ENCODE results near the gene OSBPL10.
"Not testable (repeated sequence)": the region's sequence is repeated elsewhere in the genome, so short reads cannot be mapped to it uniquely, and the experiment has no call there.

The OSBPL10 gene, protein sequence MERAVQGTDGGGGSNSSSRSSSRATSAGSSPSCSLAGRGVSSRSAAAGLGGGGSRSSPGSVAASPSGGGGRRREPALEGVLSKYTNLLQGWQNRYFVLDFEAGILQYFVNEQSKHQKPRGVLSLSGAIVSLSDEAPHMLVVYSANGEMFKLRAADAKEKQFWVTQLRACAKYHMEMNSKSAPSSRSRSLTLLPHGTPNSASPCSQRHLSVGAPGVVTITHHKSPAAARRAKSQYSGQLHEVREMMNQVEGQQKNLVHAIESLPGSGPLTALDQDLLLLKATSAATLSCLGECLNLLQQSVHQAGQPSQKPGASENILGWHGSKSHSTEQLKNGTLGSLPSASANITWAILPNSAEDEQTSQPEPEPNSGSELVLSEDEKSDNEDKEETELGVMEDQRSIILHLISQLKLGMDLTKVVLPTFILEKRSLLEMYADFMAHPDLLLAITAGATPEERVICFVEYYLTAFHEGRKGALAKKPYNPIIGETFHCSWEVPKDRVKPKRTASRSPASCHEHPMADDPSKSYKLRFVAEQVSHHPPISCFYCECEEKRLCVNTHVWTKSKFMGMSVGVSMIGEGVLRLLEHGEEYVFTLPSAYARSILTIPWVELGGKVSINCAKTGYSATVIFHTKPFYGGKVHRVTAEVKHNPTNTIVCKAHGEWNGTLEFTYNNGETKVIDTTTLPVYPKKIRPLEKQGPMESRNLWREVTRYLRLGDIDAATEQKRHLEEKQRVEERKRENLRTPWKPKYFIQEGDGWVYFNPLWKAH

DNA sequence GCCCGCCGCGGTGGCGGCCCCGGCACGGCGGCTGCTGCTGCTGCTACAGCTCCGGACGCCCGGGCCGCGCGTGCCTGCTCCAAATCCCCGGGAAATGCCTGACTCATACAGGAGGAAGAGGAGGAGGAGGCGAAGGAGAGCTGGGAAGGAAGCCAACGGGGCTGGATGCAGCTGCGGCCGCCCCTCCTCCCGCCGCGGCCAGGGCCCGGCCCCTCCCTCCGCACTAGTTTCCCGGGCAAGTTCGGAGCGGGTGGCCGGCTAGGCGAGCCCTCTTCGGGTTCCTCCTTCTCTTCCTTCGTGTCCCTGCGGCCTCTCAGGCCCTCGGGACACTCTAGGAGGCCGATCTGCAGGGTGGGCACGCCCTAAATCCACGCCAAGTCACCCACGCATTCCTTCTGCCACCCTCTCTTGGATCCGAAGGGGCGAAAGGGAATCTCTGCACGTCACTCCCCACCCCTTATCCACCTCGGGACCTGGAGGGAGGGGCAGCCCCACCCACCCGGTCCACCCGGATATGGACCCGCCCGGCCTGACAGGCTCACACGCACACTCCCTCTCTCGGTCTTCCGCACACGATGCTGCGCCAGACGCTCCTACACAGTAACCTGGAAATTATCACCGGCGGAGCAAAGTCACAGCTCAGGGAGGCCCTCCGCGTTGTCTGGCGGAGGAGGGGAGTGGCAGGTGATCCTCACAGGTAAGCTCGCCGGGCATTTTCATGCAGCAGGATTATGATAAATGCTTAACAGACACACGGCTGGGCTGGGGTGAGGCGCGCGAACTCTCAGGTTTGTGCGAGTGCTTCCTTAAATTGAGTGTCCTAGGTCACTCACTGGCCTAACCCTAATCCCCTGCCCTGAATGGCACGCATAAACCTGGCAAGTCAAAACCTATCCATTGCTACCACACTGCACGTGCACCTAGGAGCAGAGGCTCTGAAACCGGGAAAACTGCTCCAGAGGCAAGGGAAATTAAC is at the start of gene OSBPL10, which contains the start of gene ZNF860:
Gene OSBPL10 (minus strand): TSS at position 57 of the 976 bp plus-strand sequence. CDS start 83 bp downstream, outside the sequence.
Gene ZNF860 (plus strand): TSS at position 545 of the 976 bp plus-strand sequence. CDS start 7,330 bp downstream, outside the sequence.
- peak in 1 of 2 donors; percentile 16 for DNase-seq

DNA sequence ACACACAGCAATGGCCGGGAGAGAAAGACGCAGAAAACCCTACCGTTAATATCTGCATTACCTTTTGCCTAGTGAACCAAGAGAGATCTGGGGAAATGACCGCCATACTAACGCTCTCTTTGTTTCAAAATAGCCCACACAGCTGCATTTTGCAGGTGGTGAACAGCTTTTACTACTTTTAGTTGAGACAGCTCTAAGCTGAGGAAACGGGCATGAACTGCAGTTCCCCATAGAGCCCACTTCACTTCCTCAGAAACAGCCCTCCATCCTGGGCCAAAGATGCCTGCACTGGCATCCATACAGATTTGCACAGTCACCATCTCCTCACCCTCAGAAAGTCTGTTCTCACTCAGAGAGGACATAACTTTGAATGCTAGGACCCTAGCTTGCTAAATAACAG is 45.5 kb upstream of the OSBPL10 start:
- peak in 1 of 2 donors; percentile 6 for DNase-seq

DNA sequence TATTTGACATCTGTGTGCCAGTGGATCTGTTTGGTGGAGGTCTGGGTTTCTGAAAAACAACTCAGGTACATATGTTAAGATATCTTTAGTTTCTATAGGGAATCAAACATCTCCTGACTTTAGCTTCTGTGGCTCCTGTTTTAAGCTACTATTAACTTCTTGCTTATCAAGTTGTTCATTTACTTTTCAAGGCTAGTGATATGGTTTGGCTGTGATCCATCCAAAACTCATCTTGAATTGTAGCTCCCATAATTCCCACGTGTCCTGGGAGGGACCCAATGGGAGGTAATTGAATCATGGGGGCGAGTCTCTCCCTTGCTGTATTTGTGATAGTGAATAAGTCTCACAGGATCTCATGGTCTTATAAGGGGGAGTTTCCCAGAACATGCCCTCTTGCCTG is 41.9 kb upstream of the OSBPL10 start:
- no peak for DNase-seq

DNA sequence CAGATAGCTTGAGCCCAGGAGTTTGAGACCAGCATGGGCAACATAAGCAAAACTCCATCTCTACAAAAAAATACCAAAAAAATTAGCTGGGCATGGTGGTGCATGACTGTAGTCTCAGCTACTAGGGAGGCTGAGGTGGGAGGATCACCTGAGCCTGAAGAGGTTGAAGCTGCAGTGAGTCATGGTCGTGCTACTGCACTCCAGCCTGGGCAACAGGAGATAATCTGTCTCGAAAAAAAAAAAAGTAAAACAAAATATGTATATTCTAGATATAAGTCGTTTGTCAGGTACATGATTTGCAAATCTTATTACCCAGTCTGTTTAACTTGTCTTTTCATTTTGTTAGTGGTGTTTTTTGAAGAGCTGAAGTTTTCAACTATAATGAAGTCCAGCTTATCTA is 40.7 kb upstream of the OSBPL10 start:
- no peak for DNase-seq

DNA sequence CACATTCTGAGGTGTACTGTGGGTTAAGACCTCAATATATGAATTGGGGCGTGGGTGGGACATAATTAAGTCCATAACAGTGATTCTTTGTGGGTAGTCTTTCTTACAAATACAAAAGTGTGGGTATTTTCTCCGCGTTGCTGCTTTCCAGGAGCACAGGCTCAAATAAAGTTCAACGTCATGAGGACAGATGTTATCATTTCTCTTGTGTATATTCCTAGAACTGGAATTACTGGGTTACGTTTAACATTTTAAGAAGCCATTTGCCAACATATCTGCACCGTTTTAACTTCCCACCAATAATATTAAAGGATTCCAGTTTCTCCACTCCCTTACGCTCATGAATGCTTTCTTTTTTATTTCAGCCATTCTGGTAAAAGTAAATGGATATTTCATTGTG is 40.1 kb upstream of the OSBPL10 start:
- DNase-seq = no peak

DNA sequence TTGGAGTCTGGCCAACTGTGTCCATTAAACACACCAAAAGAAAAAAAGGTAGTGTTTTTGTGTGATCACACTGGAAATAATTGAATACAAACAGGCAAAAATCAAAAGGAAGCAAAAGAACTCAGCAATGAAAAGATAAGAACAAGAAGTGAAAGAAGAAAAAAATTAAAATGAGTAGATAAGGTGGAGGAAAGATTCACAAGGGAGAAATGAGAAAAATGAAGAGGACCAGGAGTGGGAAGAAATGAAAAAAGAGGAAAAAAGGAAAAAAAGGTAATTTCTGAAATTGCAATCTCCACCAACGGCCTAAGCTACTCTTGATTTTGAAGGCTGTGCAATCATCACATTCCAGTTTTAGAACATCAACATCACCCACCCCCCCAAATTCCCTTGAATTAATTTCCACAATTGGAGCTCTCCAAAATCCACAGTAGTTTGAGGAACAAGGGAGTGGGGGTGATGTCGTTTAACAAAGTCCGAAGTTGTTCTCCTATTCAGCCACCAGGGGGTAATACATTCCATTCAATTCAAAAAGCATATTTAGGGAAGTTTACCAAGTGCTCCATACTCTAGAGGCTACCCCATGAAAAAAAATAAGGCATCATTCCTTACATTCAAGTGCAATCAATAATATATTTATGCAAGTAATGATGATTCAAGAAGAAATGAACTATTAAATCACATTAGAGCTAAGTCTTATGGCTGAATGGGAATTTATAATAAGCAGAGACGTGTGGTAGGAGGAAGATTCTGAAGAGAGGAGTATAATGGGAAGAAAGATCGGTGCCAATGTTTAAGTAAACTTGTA is 37.9 kb upstream of the OSBPL10 start:
- peak in 1 of 2 donors; percentile 40 for DNase-seq

DNA sequence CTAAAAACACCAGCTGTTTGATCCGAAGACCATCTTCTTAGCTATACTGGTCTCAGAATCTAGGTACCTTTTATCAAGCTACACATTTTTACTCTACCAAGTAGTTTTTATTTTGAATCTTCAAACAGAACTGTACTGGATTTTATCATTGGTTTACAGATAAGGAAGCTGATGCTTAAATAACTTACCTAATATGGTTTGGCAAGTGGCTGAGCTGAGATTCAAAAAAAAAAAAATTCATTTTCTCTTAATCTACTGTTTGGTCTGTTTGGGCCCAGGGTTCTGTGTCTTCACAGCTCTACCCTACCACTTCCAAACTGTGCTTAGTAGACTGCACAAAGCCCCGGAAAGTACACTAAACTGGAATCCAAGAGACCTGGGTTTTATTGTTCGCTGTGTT is 36.2 kb upstream of the OSBPL10 start:
- DNase-seq = no peak

DNA sequence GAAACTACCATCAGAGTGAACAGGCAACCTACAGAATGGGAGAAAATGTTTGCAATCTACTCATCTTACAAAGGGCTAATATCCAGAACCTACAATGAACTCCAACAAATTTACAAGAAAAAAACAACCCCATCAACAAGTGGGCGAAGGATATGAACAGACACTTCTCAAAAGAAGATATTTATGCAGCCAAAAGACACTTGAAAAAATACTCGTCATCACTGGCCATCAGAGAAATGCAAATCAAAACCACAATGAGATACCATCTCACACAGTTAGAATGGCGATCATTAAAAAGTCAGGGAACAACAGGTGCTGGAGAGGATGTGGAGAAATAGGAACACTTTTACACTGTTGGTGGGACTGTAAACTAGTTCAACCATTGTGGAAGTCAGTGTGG is 34.6 kb upstream of the OSBPL10 start:
- DNase-seq = not testable (repeated sequence)

DNA sequence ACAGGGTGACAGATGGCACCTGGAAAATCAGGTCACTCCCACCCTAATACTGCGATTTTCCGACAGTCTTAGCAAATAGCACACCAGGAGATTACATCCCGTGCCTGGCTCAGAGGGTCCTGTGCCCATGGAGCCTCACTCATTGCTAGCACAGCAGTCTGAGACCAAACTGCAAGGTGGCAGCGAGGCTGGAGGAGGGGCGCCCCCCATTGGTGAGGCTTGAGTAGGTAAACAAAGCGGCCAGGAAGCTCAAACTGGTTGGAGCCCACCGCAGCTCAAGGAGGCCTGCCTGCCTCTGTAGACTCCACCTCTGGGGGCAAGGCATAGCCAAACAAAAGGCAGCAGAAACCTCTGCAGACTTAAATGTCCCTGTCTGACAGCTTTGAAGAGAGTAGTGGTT is 29.6 kb upstream of the OSBPL10 start:
- DNase-seq = not testable (repeated sequence)

DNA sequence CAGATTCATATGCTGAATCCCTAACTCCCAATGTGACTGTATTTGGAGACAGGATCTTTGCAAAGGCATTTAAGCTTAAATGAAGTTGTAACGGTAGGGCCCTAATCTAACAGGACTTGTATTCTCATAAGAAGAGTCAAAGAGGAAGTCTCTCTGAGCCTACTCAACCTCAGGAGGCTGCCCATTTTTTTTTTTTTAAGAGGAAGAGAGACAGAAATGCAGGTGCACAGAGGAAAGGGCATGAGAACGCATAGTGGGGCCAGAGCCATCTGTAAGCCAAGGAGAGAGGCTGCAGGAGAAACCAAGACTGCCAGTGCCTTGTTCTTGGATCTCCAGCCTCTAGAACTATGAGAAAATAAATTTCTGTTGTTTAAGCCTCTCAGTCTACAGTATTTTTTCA is 28.9 kb upstream of the OSBPL10 start:
- no peak for DNase-seq

DNA sequence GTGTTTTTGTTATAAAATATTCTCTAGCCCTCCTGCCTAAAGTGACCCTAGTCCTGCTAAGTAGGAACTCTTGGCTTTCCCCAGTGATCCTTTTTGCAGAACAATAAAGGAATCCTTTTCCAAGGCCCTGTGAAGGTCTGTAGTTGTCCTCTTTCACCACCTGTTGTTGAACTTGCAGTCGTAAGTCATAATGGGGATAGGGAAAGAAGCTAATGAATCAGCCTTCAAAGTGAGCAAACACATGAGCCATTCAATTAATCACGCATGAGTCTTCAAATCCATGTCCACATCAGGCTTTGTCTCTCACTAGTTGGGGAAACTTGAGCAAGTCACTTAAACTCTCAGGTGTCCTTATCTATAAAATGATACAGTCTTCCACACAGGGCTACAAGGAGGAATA is 28.0 kb upstream of the OSBPL10 start:
- DNase-seq = no peak

DNA sequence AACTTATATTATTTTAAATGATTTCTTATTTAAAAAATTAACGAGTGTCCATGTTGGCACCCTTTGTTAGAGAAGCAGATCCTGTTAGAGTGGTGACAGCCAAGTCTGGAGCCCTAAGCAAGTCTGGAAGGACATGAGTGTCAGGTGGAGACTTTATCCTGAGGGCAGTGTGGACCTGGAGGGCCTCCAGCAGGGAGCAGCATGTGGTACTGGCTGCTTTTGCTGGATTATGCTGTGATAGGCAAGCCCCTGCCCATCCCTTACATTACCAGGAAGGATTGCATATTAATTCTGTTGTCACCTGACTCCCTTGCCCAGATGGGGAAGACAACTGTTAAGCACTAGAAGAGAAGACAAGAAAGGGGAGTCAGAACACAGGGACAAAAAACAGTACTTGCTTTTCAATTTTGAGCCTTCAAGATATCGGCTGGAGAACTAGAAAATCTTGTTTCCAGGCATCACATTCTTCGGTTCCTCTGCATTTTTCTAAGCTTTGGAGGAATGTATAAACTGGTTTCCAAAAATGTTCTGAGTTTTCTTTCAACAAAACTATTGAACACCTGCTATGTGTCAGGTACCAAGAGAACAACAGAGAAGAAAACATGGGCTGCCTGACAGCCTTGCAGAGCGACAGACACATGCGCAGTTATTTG is 23.2 kb upstream of the OSBPL10 start:
- DNase-seq = no peak

DNA sequence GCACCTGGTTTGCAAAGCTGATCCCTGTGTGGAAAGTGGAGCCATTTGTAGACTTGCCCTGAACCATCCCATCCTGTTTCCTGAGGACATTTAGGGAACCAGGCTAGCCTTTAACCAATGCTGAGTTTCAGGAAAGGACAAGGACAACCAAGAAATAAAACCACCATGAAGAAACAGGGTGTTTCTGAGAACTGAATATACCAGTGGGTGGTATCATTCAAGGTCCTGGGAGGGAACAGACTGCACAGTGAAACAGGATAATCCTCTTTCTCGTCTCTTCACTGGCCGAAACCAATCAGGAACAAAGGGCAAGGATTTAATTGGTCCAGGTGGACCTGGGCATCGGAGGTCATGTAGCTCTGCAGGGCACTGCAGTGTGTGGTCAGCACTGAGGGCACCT is 22.3 kb upstream of the OSBPL10 start:
- DNase-seq = no peak

DNA sequence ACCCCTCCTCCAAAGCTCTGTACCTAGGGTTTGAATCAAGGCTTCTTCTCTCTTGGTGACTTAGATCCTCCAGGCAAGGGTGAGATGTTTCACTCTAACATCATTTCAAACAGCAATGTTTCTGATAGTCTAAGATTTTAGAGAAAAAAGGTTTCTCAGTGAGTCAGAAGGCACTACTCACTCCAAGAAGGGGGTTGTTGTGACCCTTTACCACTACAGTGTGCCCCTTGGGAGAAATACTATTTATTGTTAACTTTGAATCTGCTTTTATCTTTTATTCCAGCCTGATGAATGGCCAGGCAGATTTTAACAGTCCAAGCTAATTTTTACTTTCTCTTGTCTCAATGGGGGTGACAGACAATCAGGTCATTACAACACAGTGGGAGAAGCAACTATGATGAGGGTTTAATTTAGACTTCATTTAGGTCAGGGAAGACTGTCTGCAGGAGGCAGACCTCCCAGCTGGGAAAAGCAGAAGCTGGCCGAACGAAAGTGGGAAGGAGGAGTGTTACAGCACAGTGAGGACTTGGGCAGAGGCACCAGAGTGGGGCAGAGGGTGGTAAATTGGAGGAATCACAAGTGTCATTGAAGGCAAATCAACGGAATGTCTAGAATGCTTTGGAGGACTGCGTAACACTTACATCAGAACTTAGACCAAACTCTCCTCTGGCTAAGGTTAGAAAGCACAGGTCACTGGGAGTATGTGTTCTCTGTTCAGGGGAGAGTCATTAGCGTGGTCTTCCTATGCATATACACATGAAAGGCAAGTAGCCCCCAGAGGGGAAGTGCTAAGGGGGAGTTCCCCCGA is 21.7 kb upstream of the OSBPL10 start:
- no peak for DNase-seq

DNA sequence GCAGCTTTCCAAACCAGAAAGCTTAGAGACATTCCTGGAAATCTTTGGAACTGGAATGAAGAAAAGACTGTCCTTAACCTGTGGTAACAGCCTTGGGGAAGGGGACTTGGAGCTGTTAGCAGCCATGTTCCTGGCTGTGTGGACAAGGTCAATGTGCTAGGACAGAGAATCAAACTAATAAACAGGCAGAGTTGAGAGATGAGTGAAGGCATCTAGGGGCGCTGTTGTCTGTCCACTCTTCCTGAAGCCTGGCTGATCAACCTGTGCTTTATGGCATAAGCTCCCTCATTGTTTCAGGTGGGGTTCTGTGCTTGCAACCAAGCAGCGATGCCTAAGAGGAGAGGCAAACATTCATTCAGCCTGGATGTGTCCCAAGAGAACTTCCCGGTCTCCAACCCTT is 19.8 kb upstream of the OSBPL10 start:
- no peak for DNase-seq

DNA sequence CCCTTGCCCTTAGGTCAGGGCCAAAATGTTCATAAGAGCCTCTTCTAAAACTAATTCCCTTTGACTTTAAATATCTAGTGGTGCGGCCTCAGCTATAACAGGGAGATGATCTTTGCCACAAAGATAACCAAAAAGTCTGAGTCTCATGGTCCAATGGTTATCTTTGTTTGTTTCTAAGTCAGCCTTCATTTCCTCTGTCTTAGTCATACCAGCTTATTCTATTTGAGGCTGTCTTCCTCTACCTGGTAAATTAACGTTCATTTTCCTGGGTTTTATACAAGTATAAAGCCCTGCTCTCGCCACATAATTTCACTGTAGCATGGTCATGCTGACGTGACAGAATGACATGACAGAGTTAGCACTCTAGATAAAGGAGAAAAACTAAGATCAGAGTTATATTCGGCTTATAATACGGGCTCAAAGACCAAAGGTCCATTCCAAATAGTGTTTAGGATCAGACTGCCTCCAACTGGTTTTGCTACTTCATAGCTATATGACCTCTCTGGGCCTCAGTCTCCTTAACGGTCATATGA is 18.9 kb upstream of the OSBPL10 start:
- no peak for DNase-seq

DNA sequence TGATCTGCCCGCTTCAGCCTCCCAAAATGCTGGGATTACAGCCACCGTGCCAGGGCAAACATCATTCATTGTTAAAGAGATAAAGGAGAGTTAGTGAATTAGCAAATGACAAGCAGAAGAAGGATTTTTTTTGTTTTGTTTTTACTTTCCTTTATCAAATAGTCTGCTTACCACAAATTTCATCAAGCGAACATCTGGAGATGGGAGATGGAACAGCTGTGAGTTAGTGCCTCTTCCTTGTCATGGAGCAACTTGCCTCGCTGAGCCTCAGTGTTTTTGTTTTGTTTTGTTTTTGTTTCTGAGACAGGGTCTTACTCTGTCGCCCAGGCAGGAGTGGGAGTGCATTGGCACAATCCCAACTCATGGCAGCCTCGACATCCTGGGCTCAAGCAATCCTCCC is 16.4 kb upstream of the OSBPL10 start:
- no peak for DNase-seq

DNA sequence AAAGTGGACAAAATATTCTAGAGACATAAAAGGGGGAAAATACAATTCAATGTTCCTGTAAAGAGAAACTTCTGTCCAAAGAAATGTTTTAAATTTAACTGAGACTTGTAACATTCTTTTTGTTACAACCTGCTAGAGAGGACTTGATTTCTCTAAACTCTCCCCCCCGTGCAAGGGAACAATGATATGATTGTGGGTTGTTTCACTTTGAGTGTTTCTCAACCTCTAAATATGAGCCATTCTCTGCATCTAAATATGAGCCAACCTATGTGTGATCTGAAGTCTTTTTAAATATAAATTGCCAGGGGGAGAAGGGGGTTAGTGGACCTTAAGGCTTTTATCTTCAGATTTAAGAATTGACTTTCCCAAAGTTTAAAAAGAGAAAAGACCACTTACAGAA is 15.1 kb upstream of the OSBPL10 start:
- DNase-seq = no peak

DNA sequence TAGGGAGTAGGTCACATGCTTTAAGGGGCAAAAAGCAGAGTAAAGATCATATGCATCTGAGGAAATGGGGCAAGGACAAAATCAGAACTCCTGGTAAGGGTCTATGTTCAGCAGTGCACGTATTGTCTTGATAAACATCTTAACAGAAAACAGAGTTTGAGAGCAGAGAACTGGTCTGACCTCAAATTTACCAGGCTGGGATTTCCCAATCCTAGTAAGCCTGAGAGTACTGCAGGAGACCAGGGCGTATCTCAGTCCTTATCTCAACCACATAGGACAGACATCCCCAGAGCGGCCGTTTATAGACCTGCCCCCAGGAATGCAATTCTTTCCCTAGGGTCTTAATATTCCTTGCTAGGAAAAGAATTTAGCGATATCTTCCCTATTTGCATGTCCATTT is 14.0 kb upstream of the OSBPL10 start:
- DNase-seq = not testable (repeated sequence)

DNA sequence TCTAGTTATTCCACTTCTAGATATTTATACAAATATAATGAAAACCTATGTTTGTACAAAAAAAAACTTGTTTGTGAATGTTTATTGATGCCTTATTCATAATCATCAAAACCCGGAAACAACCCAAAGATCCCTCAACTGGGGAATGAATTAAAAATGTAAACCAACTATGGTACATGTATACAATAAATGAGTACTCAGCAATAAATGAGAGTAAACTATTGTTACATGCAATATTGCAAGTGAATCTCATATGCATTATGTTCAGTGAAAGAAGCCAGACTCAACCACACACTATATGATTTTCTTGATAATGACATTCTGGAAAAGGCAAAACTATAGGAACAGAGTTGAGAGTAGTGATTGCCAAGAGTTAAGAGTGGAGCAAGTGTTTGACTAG is 12.8 kb upstream of the OSBPL10 start:
- DNase-seq = no peak
